ENCODE measurements around the gene ZBTB7A. TPM values are rescaled to one million over a fixed set of nuclear protein-coding genes. Genes with fewer than 3 reads are reported as not detected.

ZBTB7A gene
- total RNA-seq, 2 donors from 2014 or later, result 77.1 to 87.3 TPM

DNA sequence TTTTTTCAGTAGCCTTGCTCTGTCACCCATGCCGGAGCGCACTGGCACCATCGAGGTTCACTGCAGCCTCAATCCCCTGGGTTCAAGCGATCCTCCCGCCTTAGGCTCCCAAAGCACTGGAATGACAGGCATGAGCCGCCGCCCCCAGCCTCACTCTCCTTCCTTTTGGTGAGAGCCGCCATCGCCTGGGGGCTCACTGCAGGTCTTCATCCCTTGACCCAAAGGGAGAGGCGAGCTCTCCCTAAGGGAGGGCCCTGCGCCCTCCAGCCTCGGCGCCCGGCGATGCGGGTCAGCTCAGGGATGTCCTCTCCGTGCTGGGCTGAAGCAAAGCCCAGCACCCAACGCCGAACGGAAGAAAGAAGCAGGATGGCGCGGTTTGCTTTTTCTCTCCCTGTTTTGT, 23.2 kb upstream of the ZBTB7A start:
- intact Hi-C loops (cut with DNase I), result no loop called here
- Histone ChIP-seq H3K9me3 (no peaks in the 10 kb centered on the region), H3K27me3 (replicated peaks; ENCODE audit: insufficient read depth) (no peaks in the 10 kb centered on the region), H3K36me3 (peaks cover 0 to 4% of the 10 kb centered on the region in 2 donors), H3K4me3 (no peak overlapping the region), H3K27ac (no peak overlapping the region), H3K4me1 (replicated peaks) (no peaks in the 10 kb centered on the region)
- no peak for DNase-seq (ENCODE audit: low spot score)
- TF ChIP-seq POLR2A (IDR thresholded peaks at IDR 0.05) (no peak), POLR2AphosphoS5 (IDR thresholded peaks at IDR 0.05) (no peak)
- TF ChIP-seq, protein P1, sequence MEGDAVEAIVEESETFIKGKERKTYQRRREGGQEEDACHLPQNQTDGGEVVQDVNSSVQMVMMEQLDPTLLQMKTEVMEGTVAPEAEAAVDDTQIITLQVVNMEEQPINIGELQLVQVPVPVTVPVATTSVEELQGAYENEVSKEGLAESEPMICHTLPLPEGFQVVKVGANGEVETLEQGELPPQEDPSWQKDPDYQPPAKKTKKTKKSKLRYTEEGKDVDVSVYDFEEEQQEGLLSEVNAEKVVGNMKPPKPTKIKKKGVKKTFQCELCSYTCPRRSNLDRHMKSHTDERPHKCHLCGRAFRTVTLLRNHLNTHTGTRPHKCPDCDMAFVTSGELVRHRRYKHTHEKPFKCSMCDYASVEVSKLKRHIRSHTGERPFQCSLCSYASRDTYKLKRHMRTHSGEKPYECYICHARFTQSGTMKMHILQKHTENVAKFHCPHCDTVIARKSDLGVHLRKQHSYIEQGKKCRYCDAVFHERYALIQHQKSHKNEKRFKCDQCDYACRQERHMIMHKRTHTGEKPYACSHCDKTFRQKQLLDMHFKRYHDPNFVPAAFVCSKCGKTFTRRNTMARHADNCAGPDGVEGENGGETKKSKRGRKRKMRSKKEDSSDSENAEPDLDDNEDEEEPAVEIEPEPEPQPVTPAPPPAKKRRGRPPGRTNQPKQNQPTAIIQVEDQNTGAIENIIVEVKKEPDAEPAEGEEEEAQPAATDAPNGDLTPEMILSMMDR (IDR thresholded peaks at IDR 0.05), result no peak
- 93% methylated on average over 22 of the region's 22 CpGs for WGBS

DNA sequence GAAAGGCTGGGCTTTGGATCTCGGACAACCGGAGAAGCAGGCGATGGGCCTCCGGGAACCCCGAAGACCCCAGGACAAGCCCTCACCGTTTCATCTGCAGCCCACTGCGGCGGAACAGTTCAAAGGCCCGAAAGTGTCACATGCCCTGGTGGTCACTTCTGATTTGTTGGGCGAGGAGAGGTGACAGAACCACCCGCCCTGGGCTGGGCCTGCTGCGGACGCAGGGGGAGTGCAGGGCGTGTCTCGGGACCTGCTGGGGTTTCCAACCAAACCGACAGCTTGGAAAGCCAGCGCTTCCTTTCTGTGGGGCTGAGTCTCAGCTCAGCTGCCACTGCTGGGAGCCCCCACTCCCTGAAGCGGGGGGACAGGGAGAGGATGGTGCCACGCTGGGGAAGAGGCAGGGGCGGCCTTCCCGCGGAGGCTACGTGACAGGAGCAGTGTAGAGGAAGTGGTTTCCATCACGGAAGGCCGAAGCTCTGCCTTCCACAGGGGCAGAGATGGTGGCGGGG, 22.8 kb upstream of the ZBTB7A start:
- Histone ChIP-seq H3K9me3 (no peaks in the 10 kb centered on the region), H3K27ac (no peak overlapping the region), H3K36me3 (peaks cover 0 to 4% of the 10 kb centered on the region in 2 donors), H3K4me3 (no peak overlapping the region), H3K27me3 (replicated peaks; ENCODE audit: insufficient read depth) (no peaks in the 10 kb centered on the region), H3K4me1 (replicated peaks) (no peaks in the 10 kb centered on the region)
- DNase-seq (ENCODE audit: low spot score), result no peak
- 78% methylated on average over 26 of the region's 26 CpGs for WGBS
- no peak for TF ChIP-seq POLR2A (IDR thresholded peaks at IDR 0.05)
- TF ChIP-seq, protein P1 (IDR thresholded peaks at IDR 0.05), result no peak
- TF ChIP-seq POLR2AphosphoS5 (IDR thresholded peaks at IDR 0.05), result no peak
- intact Hi-C loops (cut with DNase I), result no loop called here

DNA sequence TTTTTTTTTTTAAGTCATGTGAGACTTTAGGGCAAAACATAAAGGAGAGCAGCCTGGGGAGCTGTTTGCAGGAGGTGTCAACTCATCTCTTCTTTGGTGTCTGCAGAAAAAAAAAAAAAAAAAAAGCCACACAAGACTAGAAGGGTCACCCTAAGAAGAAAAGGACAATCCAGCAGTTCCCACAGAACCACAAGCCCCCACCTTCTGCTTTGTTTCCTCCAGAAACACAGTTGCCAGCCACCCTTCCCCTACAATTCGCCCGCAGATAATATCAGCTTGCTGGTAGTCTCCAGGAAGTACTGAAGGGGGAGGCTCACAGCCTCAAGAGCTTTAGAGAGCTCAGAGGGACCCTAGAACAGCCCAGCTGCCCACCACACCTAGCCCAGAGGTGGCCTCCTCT, 22.3 kb upstream of the ZBTB7A start:
- no peaks in the 10 kb centered on the region for H3K27me3 ChIP-seq (replicated peaks; ENCODE audit: insufficient read depth)
- intact Hi-C loops (cut with DNase I), result no loop called here
- TF ChIP-seq POLR2A (IDR thresholded peaks at IDR 0.05) (no peak), POLR2AphosphoS5 (IDR thresholded peaks at IDR 0.05) (no peak)
- TF ChIP-seq, protein P1 (IDR thresholded peaks at IDR 0.05), result no peak
- H3K27ac ChIP-seq, result no peak overlapping the region
- DNase-seq (ENCODE audit: low spot score), result no peak
- no peaks in the 10 kb centered on the region for H3K4me1 ChIP-seq (replicated peaks)
- no peak overlapping the region for H3K4me3 ChIP-seq
- H3K36me3 ChIP-seq, result peaks cover 0 to 4% of the 10 kb centered on the region in 2 donors
- WGBS, result 60% methylated on average over 2 of the region's 2 CpGs
- no peaks in the 10 kb centered on the region for H3K9me3 ChIP-seq

DNA sequence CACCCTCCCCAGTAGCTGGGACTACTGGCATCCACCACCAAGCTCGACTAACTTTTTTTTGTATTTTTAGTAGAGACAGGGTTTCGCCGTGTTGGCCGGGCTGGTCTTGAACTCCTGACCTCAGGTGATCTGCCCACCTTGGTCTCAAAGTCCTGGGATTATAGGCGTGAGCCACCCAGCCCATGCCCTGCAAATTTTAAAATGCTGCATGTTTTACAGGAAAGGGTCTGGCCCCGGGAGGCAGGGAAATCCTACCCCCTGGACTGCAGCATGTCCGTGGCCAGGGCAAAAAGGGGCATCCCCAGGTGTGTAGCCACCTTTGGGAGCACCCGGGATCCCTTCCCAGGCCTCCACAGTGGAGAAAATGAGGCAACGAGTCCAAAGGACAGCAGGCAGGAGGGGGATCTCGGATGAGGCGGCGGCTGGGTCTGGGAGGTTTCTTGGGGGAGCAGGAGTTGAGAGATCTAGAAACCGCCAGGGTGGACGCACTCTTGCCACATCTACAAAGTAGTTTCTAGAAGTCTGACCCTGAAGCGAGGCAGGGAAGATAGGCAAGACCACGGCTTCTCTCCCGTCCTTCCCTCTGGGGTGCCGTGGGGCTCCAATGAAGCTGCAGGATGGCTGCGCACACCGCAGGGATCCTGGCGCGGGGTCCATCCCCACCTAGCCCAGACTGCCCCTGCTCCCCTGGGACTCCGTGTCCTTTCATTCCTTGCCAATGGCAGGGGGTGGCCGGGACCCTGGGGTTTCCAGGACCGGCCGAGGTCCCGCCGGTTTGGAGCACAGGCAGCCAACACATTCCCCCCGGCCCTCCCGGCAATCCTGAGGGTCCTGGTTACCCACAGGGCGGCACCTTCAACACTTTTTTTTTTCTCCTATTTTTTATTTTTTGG, 21.3 kb upstream of the ZBTB7A start:
- Histone ChIP-seq H3K36me3 (peaks cover 0 to 4% of the 10 kb centered on the region in 2 donors), H3K4me1 (replicated peaks) (peaks cover 3% of the 10 kb centered on the region), H3K27ac (no peak overlapping the region), H3K4me3 (no peak overlapping the region), H3K27me3 (replicated peaks; ENCODE audit: insufficient read depth) (no peaks in the 10 kb centered on the region), H3K9me3 (no peaks in the 10 kb centered on the region)
- TF ChIP-seq, protein P1 (IDR thresholded peaks at IDR 0.05), result no peak
- TF ChIP-seq POLR2A (IDR thresholded peaks at IDR 0.05) (no peak), POLR2AphosphoS5 (IDR thresholded peaks at IDR 0.05) (no peak)
- DNase-seq (ENCODE audit: low spot score), result no peak
- WGBS, result 84% methylated on average over 30 of the region's 31 CpGs
- intact Hi-C loops (cut with DNase I), result no loop called here
